ENCODE data around the gene REPS1.
"Not testable (repeated sequence)": the region's sequence is repeated elsewhere in the genome, so short reads cannot be mapped to it uniquely, and the experiment has no call there.

Gene REPS1

DNA sequence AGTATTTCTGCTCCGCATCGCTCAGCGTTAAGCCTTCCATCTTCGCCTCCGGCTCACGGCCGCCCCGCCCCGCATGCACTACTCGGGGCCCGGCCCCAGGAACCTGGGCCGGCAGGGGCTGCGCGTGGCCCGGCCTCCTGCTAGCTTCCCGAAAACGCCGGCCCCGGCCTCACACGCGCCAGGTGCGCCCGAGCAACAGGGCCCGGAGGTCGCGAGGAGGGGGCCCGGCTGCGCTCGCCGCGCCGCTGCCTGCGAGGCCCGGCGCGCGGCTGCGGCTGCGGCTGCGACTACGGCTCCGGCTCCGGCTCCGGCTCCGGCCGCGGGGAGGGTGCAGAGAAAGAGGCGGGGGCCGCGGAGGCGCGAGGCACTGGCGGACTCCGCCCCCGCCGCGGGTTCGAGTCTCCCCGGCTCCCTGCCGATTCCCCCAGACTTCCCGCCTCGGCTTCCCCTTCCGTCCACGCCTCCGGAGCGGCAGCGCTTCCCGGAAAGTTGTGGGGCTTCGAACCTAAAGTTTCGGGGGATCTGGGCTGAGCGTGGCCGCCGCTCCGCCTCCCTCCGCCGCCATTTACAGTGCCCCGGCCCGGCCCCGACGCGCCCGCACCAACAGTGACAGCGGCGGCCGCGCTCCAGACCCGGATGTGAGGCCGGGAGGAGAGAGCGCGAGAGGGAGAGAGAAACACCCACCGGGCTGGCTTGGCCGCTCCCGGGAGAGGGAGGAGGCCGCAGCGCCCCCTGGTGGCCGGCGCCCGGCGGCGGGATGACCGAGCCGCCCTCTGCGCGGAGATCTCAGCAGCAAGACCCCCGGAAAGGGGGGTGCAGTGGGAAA lies at the start of gene REPS1:
REPS1 (minus strand) TSS at position 611 of the 826 bp plus-strand sequence; CDS start at position 40, 571 bp downstream.
- FAIRE-seq = no peak
- DNase-seq (ENCODE audit: low spot score) = peak; percentile 96

DNA sequence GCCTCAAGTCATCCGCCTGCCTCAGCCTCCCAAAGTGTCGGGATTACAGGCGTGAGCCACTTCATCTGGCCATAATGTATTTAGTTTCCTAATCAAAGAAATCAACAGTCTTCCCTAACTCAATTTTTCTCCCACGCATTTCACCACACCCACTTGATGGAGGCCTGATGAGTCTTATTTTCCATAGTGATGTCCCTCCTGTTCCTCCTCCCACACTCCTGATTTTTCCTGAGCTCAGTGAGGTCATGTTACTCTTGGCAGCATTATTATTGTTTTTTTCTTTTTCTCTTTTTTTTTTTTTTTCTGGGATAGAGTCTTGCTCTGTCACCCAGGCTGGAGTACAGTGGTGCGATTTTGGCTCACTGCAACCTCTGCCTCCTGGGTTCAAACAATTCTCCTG lies 49.4 kb upstream of the REPS1 start:
- FAIRE-seq (no peak), DNase-seq (ENCODE audit: low spot score) (no peak)

DNA sequence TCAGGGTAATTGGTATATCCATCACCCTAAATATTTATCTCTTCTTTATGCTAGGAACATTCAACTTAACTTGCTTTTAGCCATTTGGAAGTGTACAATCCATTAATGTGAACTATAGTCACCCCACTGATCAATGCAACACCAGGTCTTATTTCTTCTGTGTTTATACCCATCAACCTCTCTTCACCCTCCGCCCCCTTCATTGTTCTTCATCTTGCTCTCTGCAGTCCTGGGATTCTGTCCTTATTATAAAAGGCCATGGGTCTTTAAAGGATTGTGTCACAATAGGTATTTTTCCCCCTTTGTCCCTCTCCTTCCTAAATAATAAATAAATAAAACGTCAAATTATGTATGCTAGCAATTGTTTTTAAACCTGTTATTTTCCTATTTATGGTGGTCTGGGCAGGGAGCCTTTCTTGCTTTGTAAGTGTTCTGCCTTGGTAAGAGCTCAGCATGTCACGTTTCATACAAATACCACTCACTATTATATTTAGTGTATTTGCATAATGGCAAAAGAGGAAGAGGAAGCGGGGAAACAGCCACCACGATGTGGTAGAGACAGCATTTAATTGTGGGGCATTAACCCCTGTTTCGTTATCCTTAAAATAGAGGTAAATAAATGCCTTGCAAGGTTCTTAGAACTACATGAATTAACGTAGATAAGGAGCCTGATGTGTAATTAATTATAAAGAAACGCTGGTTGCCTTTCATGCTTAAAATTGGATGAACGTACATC lies 42.3 kb upstream of the REPS1 start:
- DNase-seq (ENCODE audit: low spot score) (no peak), FAIRE-seq (no peak)

GRCh38 chr6:139029470-139030227 lies 41.6 kb upstream of the REPS1 start:
- DNase-seq (ENCODE audit: low spot score) (peak; percentile 8), FAIRE-seq (no peak)

- DNase-seq (ENCODE audit: low spot score) (peak; percentile 39), FAIRE-seq (no peak)
These were observed 40.8 kb upstream of the REPS1 start, which contains the start of gene ABRACL for GRCh38 chr6:139028658-139029469. TSS of gene ABRACL (plus strand) at chr6:139028745. CDS start at chr6:139034161, 5,416 bp downstream.

DNA sequence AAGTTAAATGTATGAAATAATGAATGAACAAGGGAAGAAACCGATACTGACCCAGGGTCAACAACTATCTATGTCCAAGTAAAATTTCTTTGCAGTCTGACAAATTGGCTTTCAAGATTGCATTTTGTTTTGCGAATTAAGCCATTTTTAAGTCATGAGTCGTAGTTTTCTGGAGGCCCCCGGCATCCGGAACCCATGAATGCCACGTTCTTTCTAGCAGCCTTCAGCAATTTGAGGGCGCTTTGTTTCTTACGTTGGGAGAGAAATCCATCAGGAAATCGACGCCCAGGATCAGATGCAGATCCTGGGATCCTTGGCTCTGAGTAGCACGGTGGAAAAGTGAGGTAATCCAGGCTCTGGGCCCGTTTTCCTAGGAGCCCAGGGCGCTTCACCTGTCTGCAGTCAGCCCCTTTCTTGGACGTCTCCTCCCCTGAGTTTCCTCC lies 40.2 kb upstream of the REPS1 start:
- no peak for FAIRE-seq
- no peak for DNase-seq (ENCODE audit: low spot score)

- DNase-seq (ENCODE audit: low spot score) (peak; percentile 6), FAIRE-seq (no peak)
These were observed 39.6 kb upstream of the REPS1 start for GRCh38 chr6:139027620-139028182.

GRCh38 chr6:139025416-139025815 lies 37.4 kb upstream of the REPS1 start:
- not testable (repeated sequence) for FAIRE-seq

DNA sequence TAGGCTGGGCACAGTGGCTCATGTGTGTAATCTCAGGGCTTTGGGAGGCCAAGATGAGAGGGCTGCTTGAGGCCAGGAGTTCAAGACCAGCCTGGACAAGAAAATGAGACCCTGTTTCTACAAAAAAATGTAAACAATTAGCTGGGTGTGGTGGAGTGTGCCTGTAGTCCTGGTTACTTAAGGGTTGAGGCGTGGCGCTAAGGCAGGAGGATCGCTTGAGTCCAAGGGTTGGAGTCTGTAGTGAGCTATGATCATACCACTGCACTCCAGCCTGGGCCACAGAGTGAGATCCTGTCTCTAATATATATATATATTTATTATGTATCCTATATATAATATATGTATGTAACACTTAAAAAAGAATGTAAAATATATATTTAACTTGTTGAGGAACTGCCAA lies 32.6 kb upstream of the REPS1 start:
- no peak for DNase-seq (ENCODE audit: low spot score)
- FAIRE-seq = no peak

More at GRCh38 chr6:139025416-139025815, 37.4 kb upstream of the REPS1 start:
- DNase-seq (ENCODE audit: low spot score) = not testable (repeated sequence)

DNA sequence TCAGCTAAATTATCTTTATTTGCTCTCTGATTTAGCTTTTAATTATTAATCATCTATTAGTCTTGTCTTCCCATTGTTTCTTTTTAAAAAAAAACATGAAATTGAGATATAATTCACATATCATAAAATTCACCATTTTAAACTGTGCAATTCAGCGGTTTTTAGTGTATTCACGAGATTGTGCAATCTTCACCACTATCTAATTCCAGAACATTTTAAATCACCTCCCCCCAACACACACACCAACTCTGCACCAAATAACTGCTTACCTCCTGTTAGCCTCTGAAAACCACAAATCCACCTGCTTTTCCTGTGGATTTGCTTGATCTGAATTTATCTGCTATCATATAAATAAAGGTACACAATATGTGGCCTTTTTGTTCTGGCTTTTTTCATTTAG lies 31.7 kb upstream of the REPS1 start:
- DNase-seq (ENCODE audit: low spot score) (no peak), FAIRE-seq (no peak)

GRCh38 chr6:139017227-139017626 lies 29.2 kb upstream of the REPS1 start:
- DNase-seq (ENCODE audit: low spot score) (no peak), FAIRE-seq (no peak)

GRCh38 chr6:139016337-139017213 lies 28.5 kb upstream of the REPS1 start:
- FAIRE-seq (no peak), DNase-seq (ENCODE audit: low spot score) (no peak)

DNA sequence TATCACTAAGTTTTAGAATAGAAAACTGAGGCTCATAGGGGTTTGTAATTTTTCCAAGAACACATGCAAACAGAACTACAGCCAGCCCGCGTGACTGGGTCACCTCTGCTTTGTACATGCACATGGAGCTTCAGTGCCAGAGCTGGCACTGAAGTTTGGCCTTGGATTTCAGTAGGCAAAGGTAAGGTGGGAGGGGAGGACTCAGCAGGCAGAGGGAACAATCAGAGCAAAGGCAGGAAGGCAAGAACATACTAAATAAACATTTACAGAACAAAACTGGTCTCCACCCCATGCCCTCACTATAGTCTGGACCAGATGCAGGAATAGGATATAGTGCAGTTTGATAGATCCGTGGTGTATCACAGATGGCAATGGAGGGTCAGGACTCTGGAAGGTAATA lies 26.9 kb upstream of the REPS1 start:
- FAIRE-seq (no peak), DNase-seq (ENCODE audit: low spot score) (no peak)

GRCh38 chr6:139013185-139013800 lies 25.2 kb upstream of the REPS1 start:
- FAIRE-seq (no peak), DNase-seq (ENCODE audit: low spot score) (no peak)

DNA sequence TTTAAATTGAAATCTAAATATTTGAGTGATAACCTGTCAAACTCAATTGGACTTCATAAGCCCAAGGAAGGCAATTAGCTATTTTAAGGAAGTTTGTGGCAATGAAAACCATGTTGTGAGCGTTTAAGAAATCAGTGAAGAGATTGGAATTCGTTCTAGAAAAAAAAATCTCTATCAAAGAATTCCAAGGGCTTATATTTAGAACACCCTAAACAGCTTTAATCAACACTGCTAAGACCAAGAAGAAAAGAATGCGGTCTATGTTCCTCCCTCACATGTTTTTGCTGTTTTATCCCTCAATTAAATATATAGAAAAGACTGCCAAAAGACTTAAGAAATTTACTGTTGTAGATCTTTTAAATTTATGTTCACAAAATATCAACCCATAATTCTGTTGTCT lies 23.9 kb upstream of the REPS1 start:
- FAIRE-seq = no peak
- no peak for DNase-seq (ENCODE audit: low spot score)

DNA sequence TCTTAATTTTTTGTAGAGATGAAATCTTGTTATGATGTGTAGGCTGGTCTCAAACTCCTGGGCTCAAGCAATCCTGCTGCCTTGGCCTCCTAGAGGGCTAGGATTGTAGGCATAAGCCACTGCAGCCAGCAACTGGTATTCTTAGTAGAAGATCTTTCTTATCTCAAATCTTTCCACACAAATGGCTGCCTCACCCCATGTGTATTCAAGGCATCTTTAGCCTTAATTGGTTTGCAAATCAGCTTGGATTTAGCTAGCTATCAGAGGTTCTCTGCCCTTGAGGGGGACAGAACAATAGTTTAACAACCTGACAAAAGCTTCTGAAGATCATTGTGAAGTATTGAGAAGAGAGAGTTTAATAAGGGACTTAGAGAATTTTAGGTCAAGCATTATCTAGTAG lies 22.6 kb upstream of the REPS1 start:
- FAIRE-seq (no peak), DNase-seq (ENCODE audit: low spot score) (no peak)

- FAIRE-seq (no peak), DNase-seq (ENCODE audit: low spot score) (no peak)
These were observed 20.1 kb upstream of the REPS1 start for GRCh38 chr6:139008117-139008516.

GRCh38 chr6:139007428-139007827 lies 19.4 kb upstream of the REPS1 start:
- DNase-seq (ENCODE audit: low spot score) = no peak

DNA sequence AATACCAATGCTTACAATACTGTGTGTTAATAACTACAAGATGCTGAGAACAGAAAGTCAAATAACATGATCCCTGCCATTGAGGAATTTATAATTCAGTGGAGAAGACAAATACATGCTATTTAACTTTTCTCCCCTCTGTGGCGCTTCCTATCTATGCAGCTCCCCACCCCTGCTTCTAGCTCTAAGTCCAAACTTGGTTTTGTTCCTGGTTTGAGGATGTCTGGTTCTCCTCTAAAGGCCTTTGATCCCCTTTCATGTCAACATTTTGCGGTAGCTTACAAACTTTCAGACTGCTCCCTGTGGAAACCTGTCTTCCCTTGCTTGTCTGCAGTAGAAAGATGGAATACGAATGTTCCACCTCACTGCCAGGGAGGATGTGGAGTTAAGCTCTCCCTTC lies 18.4 kb upstream of the REPS1 start:
- DNase-seq (ENCODE audit: low spot score) (no peak), FAIRE-seq (no peak)

More at GRCh38 chr6:139007428-139007827, 19.4 kb upstream of the REPS1 start:
- no peak for FAIRE-seq
